Liver (tissue), 9 donors: ENCODE measurements around the gene TRIM67. TPM values are rescaled to one million over a fixed set of nuclear protein-coding genes. Genes with fewer than 3 reads are reported as not detected.

ENCODE experiments used
- DNase-seq: peaks from one replicate; pipeline ENCODE4 v3.0.0-alpha.2; 2017; ENCODE audit warnings: low spot score
- H3K27ac ChIP-seq, 2 donors: one replicate each; pipeline ENCODE4 v1.7.0; 2013; ENCODE audit warnings: inconsistent platforms in 2 of 2, low read length in 2 of 2, control low read depth in 1 of 2, low read depth in 1 of 2, mild to moderate bottlenecking in 1 of 2
- H3K27me3 ChIP-seq, 4 donors: one replicate each; pipeline versions ENCODE4 v1.6.1 to v1.7.0; 2013; ENCODE audit warnings: low read length in 3 of 4, inconsistent platforms in 1 of 4, mild to moderate bottlenecking in 1 of 4, moderate library complexity in 1 of 4; ENCODE audit not compliant: control insufficient read depth in 4 of 4, insufficient read depth in 4 of 4
- H3K36me3 ChIP-seq, 4 donors: one replicate each; pipeline versions ENCODE4 v1.6.1 to v1.7.0; 2013; ENCODE audit warnings: low read length in 3 of 4, mild to moderate bottlenecking in 3 of 4, low read depth in 1 of 4, moderate library complexity in 1 of 4; ENCODE audit not compliant: control insufficient read depth in 4 of 4, insufficient read depth in 3 of 4
- H3K4me1 ChIP-seq, 4 donors: one replicate each; pipeline versions ENCODE4 v1.6.1 to v1.7.0; 2013; ENCODE audit warnings: low read length in 3 of 4, mild to moderate bottlenecking in 3 of 4, moderate library complexity in 1 of 4; ENCODE audit not compliant: control insufficient read depth in 4 of 4, insufficient read depth in 4 of 4
- H3K4me3 ChIP-seq, 3 donors: one replicate each; pipeline versions ENCODE4 v1.6.1 to v1.7.0; 2013; ENCODE audit warnings: low read length in 3 of 3, control low read depth in 1 of 3, low read depth in 1 of 3, mild to moderate bottlenecking in 1 of 3
- H3K9ac ChIP-seq, 2 donors: one replicate each; pipeline ENCODE4 v1.7.0; 2013; ENCODE audit warnings: low read length in 2 of 2, mild to moderate bottlenecking in 2 of 2, moderate library complexity in 2 of 2, control low read depth in 1 of 2, low read depth in 1 of 2
- H3K9me3 ChIP-seq, 4 donors: one replicate each; pipeline versions ENCODE4 v1.6.1 to v1.7.0; 2013; ENCODE audit warnings: low read length in 3 of 4; ENCODE audit not compliant: control insufficient read depth in 4 of 4
- CTCF ChIP-seq: fragments of 150-350 bp; IDR thresholded peaks from 2 replicates; pipeline ENCODE4 v1.5.1; 2017; ENCODE audit warnings: improper control_type of control experiment, low read depth, low read length; ENCODE audit not compliant: missing input control
- EGR1 ChIP-seq, 2 donors: IDR thresholded peaks; 2 replicates each; pipeline ENCODE4 v1.6.1; 2016 to 2018; ENCODE audit warnings: antibody characterized with exemption in 2 of 2, low read depth in 2 of 2
- FOXA1 ChIP-seq: IDR thresholded peaks from 2 replicates; pipeline ENCODE4 v1.6.1; 2016; ENCODE audit warnings: antibody characterized with exemption
- FOXA2 ChIP-seq: IDR thresholded peaks from 2 replicates; pipeline ENCODE4 v1.6.1; 2016; ENCODE audit warnings: antibody characterized with exemption
- GABPA ChIP-seq, 2 donors: IDR thresholded peaks in 1 of 2; conservative IDR thresholded peaks in 1 of 2; 2 replicates each; pipeline ENCODE4 v1.6.1; 2016; ENCODE audit warnings: antibody characterized with exemption in 2 of 2, mild to moderate bottlenecking in 1 of 2, moderate library complexity in 1 of 2
- HNF4A ChIP-seq, 2 donors: conservative IDR thresholded peaks; 2 replicates each; pipeline ENCODE4 v1.6.1; 2016; ENCODE audit warnings: antibody characterized with exemption in 2 of 2, mild to moderate bottlenecking in 2 of 2
- JUND ChIP-seq, 2 donors: IDR thresholded peaks; 2 replicates each; pipeline ENCODE4 v1.6.1; 2016; ENCODE audit warnings: antibody characterized with exemption in 2 of 2
- NR2F2 ChIP-seq: IDR thresholded peaks from 2 replicates; pipeline ENCODE4 v1.6.1; 2016; ENCODE audit warnings: antibody characterized with exemption
- RAD21 ChIP-seq, 2 donors: IDR thresholded peaks; 2 replicates each; pipeline ENCODE4 v1.6.1; 2016; ENCODE audit warnings: antibody characterized with exemption in 2 of 2, mild to moderate bottlenecking in 2 of 2
- SP1 ChIP-seq: IDR thresholded peaks from 2 replicates; pipeline ENCODE4 v1.6.1; 2018; ENCODE audit warnings: antibody characterized with exemption, mild to moderate bottlenecking
- TAF1 ChIP-seq: conservative IDR thresholded peaks from 2 replicates; pipeline ENCODE4 v1.6.1; 2016; ENCODE audit warnings: antibody characterized with exemption, mild to moderate bottlenecking
- YY1 ChIP-seq: IDR thresholded peaks from 2 replicates; pipeline ENCODE4 v1.6.1; 2016; ENCODE audit warnings: antibody characterized with exemption, mild to moderate bottlenecking
- ZBTB33 ChIP-seq: IDR thresholded peaks from 2 replicates; pipeline ENCODE4 v1.6.1; 2016; ENCODE audit warnings: antibody characterized with exemption
- WGBS: extraction: QIAGEN DNeasy Blood & Tissue Kit; methylation state at CpG from one replicate; pipeline ENCODE4 v1.1.7; 2013; 5-methylcytosine and 5-hydroxymethylcytosine counted together
- polyA plus RNA-seq, 2 donors: library from polyadenylated mRNA; stranded (reverse) in 1 of 2; unstranded in 1 of 2; fragments of 200-250 nt in 1 of 2; fragments of >200 nt in 1 of 2; fragmentation: Nextera tagmentation in 1 of 2; extraction: Ambion mirVana in 1 of 2; gene quantifications; one replicate each; pipeline versions ENCODE4 v1.2.1 to v1.2.3, GENCODE V29; 2013 to 2015
- total RNA-seq, 2 donors: library from RNA; depleted of rRNA; stranded (reverse); fragments of >200 nt; gene quantifications; one replicate each; pipeline ENCODE4 v1.2.3, GENCODE V29; 2014
- TF ChIP-seq, protein P1 (sequence below): IDR thresholded peaks from 2 replicates; pipeline ENCODE4 v1.6.1; 2016; ENCODE audit warnings: antibody characterized with exemption
- TF ChIP-seq, protein P2 (sequence below): IDR thresholded peaks from 2 replicates; pipeline ENCODE4 v1.6.1; 2016; ENCODE audit warnings: antibody characterized with exemption, mild to moderate bottlenecking
- donor health status: healthy.
- donor health status: healthy.
- donor health status: healthy.
- donor health status: healthy.
- donor health status: healthy.

Gene TRIM67
- total and polyA plus RNA-seq, 4 donors, result under 0.01 to 0.05 TPM; not detected in 2

GRCh38 chr1:231207437-231207836 lies 45.6 kb downstream of the TRIM67 start:
- Histone ChIP-seq H3K9ac (no peak overlapping the region), H3K36me3 (no peaks in the 10 kb centered on the region), H3K4me3 (no peak overlapping the region), H3K27me3 (no peaks in the 10 kb centered on the region), H3K9me3 (no peaks in the 10 kb centered on the region), H3K4me1 (peaks cover 0 to 5% (median 2%) of the 10 kb centered on the region in 4 donors), H3K27ac (no peak overlapping the region)
- no peak for DNase-seq
- TF ChIP-seq NR2F2 (no peak), TAF1 (no peak), FOXA2 (no peak), JUND (IDR thresholded peaks at IDR 0.05) (no peak), CTCF (no peak), EGR1 (IDR thresholded peaks at IDR 0.05; ENCODE audit: low read depth in 2 of 2) (no peak), FOXA1 (no peak)
- WGBS, result 88% methylated on average over 3 of the region's 3 CpGs

DNA sequence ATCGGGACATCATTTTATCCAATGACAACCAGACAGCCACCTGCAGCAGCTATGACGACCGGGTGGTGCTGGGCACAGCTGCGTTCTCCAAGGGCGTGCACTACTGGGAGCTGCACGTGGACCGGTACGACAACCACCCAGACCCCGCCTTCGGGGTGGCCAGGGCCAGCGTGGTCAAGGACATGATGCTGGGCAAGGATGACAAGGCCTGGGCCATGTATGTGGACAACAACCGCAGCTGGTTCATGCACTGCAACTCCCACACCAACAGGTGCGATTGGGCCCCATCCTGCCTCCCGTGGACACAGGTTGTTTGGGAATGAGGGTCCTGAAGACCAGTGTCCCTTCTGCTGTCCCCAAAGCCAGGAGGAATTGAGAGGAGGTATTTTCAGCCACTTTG lies 47.1 kb downstream of the TRIM67 start:
- H3K9me3 ChIP-seq, result no peaks in the 10 kb centered on the region
- peaks cover 0 to 2% (median 0%) of the 10 kb centered on the region in 4 donors for H3K4me1 ChIP-seq
- H3K9ac ChIP-seq, result no peak overlapping the region
- no peaks in the 10 kb centered on the region for H3K36me3 ChIP-seq
- H3K4me3 ChIP-seq, result no peak overlapping the region
- 92% methylated on average over 14 of the region's 14 CpGs for WGBS
- no peak for DNase-seq
- no peaks in the 10 kb centered on the region for H3K27me3 ChIP-seq
- no peak overlapping the region for H3K27ac ChIP-seq
- TF ChIP-seq CTCF, result no peak
- no peak for TF ChIP-seq JUND (IDR thresholded peaks at IDR 0.05)
- TF ChIP-seq TAF1, result no peak
- no peak for TF ChIP-seq HNF4A (conservative IDR thresholded peaks at IDR 0.05)

- no peak overlapping the region for H3K4me3 ChIP-seq
- WGBS, result 80% methylated on average over 5 of the region's 5 CpGs
- no peaks in the 10 kb centered on the region for H3K36me3 ChIP-seq
- no peaks in the 10 kb centered on the region for H3K27me3 ChIP-seq
- H3K9me3 ChIP-seq, result no peaks in the 10 kb centered on the region
- H3K9ac ChIP-seq, result no peak overlapping the region
- DNase-seq, result no peak
- peaks cover 0 to 2% (median 0%) of the 10 kb centered on the region in 4 donors for H3K4me1 ChIP-seq
- no peak overlapping the region for H3K27ac ChIP-seq
- TF ChIP-seq JUND (IDR thresholded peaks at IDR 0.05) (no peak), FOXA1 (no peak), ZBTB33 (no peak), SP1 (no peak), FOXA2 (no peak), RAD21 (IDR thresholded peaks at IDR 0.05) (no peak), YY1 (no peak), CTCF (no peak), TAF1 (no peak), GABPA (IDR thresholded peaks at IDR 0.05 in 1 of 2, conservative IDR thresholded peaks at IDR 0.05 in 1 of 2) (no peak)
- TF ChIP-seq, protein P1, sequence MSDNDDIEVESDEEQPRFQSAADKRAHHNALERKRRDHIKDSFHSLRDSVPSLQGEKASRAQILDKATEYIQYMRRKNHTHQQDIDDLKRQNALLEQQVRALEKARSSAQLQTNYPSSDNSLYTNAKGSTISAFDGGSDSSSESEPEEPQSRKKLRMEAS, result no peak
- TF ChIP-seq, protein P2, sequence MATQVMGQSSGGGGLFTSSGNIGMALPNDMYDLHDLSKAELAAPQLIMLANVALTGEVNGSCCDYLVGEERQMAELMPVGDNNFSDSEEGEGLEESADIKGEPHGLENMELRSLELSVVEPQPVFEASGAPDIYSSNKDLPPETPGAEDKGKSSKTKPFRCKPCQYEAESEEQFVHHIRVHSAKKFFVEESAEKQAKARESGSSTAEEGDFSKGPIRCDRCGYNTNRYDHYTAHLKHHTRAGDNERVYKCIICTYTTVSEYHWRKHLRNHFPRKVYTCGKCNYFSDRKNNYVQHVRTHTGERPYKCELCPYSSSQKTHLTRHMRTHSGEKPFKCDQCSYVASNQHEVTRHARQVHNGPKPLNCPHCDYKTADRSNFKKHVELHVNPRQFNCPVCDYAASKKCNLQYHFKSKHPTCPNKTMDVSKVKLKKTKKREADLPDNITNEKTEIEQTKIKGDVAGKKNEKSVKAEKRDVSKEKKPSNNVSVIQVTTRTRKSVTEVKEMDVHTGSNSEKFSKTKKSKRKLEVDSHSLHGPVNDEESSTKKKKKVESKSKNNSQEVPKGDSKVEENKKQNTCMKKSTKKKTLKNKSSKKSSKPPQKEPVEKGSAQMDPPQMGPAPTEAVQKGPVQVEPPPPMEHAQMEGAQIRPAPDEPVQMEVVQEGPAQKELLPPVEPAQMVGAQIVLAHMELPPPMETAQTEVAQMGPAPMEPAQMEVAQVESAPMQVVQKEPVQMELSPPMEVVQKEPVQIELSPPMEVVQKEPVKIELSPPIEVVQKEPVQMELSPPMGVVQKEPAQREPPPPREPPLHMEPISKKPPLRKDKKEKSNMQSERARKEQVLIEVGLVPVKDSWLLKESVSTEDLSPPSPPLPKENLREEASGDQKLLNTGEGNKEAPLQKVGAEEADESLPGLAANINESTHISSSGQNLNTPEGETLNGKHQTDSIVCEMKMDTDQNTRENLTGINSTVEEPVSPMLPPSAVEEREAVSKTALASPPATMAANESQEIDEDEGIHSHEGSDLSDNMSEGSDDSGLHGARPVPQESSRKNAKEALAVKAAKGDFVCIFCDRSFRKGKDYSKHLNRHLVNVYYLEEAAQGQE, result no peak
Observed at GRCh38 chr1:231209531-231209930, 47.7 kb downstream of the TRIM67 start.
